GM23248 (cell line): Measurements from ENCODE around the gene CORO2A.

ENCODE experiments used
- EZH2 ChIP-seq: fragments of 200-600 bp; sonication (generic); IDR thresholded peaks from 2 replicates; pipeline ENCODE4 v1.6.1; 2018; ENCODE audit warnings: antibody characterized with exemption, mild to moderate bottlenecking; ENCODE audit not compliant: insufficient read depth, poor library complexity, severe bottlenecking
- EZH2phosphoT487 ChIP-seq: fragments of 200-600 bp; sonication (generic); IDR thresholded peaks from 2 replicates; pipeline ENCODE4 v1.6.1; 2018; ENCODE audit warnings: antibody characterized with exemption, moderate library complexity, mild to moderate bottlenecking, low read depth; ENCODE audit not compliant: insufficient read depth

DNA sequence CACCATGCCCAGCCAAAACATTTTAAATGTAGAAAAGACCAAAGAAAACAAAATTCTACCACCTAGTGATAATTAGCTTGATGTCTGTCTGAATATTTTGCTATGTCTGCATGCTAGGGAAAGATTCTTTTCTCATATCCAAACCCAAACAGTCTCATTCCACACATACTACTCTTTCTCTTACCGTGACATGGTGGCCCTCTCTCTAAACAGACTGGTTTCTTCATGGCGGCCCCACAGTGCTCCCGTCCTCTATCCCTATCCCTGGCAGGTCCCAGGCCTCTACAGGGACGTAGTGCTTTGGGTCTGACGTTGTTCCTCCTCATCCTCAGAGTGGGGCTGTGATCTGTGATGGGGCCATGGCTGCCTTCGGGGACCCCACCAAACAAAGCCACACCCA, 8.1 kb downstream of the CORO2A start:
- no peak for TF ChIP-seq EZH2
- no peak for TF ChIP-seq EZH2phosphoT487
